OCI-LY7 (cell line): Measurements from ENCODE around the gene RRAD. TPM values are rescaled to one million over a fixed set of nuclear protein-coding genes. Genes with fewer than 3 reads are reported as not detected.

Experiments
- BruUV-seq: library from RNA; stranded (reverse); fragments of 400-500 nt; replicated peaks from 2 replicates; lab custom pipeline; 2021; lab: Mats Ljungman, UMichigan
- CTCF ChIA-PET: fragments of 300-600 bp; sonication (Branson Sonifier 250); formaldehyde crosslinking; loops from one replicate; lab custom pipeline; 2022; ENCODE audit warnings: antibody characterized with exemption; ENCODE audit not compliant: unreplicated experiment; lab: Charles Lee
- POLR2A ChIA-PET: fragments of 300-600 bp; sonication (Branson Sonifier 250); formaldehyde crosslinking; loops from one replicate; lab custom pipeline; 2022; ENCODE audit warnings: antibody characterized with exemption; lab: Charles Lee
- DNase-seq: peaks from one replicate; pipeline ENCODE4 v3.0.0-alpha.2; 2015; ENCODE audit warnings: low spot score
- H2AFZ ChIP-seq: fragments of 200-600 bp; sonication (generic), shearing (Covaris generic); 2 replicates; pipeline ENCODE4 v1.6.1; 2014; ENCODE audit warnings: mild to moderate bottlenecking, antibody characterized with exemption, low read length, moderate library complexity
- H3K27ac ChIP-seq: fragments of 200-600 bp; sonication (generic); 2 replicates; pipeline ENCODE4 v1.5.1; 2014; ENCODE audit warnings: mixed run types, low read depth, mild to moderate bottlenecking, moderate library complexity, low read length, inconsistent platforms; ENCODE audit not compliant: poor library complexity, severe bottlenecking
- H3K36me3 ChIP-seq: fragments of 200-600 bp; sonication (generic); 2 replicates; pipeline ENCODE4 v1.6.1; 2014; ENCODE audit warnings: mild to moderate bottlenecking, antibody characterized with exemption, low read length, moderate library complexity, mixed read lengths; ENCODE audit not compliant: insufficient read depth
- H3K4me1 ChIP-seq: fragments of 200-600 bp; sonication (generic); 2 replicates; pipeline ENCODE4 v1.5.1; 2014; ENCODE audit warnings: mild to moderate bottlenecking, low read length; ENCODE audit not compliant: insufficient read depth, poor library complexity, severe bottlenecking
- H3K4me2 ChIP-seq: fragments of 200-600 bp; sonication (generic); 2 replicates; pipeline ENCODE4 v1.6.1; 2014; ENCODE audit warnings: mild to moderate bottlenecking, low read length
- H3K4me3 ChIP-seq: fragments of 200-600 bp; sonication (generic); 2 replicates; pipeline ENCODE4 v1.5.1; 2014; ENCODE audit warnings: mild to moderate bottlenecking, low read depth, low read length; ENCODE audit not compliant: poor library complexity, severe bottlenecking
- H3K79me2 ChIP-seq: fragments of 200-600 bp; sonication (generic); 2 replicates; pipeline ENCODE4 v1.6.1; 2016; ENCODE audit warnings: low read depth, mild to moderate bottlenecking, low read length, moderate library complexity, mixed read lengths; ENCODE audit not compliant: insufficient read depth
- H3K9me2 ChIP-seq: fragments of 200-600 bp; sonication (generic); 2 replicates; pipeline ENCODE4 v1.6.1; 2016; ENCODE audit warnings: mild to moderate bottlenecking, low read length, mixed read lengths; ENCODE audit not compliant: insufficient read depth
- H3K9me3 ChIP-seq: fragments of 200-600 bp; sonication (generic); 2 replicates; pipeline ENCODE4 v1.6.1; 2014; ENCODE audit warnings: mild to moderate bottlenecking, mixed run types, low read length, mixed read lengths
- H4K20me1 ChIP-seq: fragments of 200-600 bp; sonication (generic); 2 replicates; pipeline ENCODE4 v1.6.1; 2014; ENCODE audit warnings: mild to moderate bottlenecking, antibody characterized with exemption, low read length, moderate library complexity, mixed read lengths; ENCODE audit not compliant: insufficient read depth
- CTCF ChIP-seq: fragments of 200-600 bp; sonication (generic); conservative IDR thresholded peaks from 2 replicates; pipeline ENCODE4 v1.5.1; 2014; ENCODE audit warnings: mild to moderate bottlenecking, antibody characterized with exemption, low read length, moderate library complexity, mixed read lengths
- EZH2phosphoT487 ChIP-seq: fragments of 200-600 bp; sonication (generic); IDR thresholded peaks from 2 replicates; pipeline ENCODE4 v1.6.1; 2018; ENCODE audit warnings: low read depth, borderline replicate concordance, mild to moderate bottlenecking, mixed run types, antibody characterized with exemption, low read length, moderate library complexity, mixed read lengths
- intact Hi-C: fragments of 100-400 bp; cut with micrococcal nuclease; formaldehyde crosslinking; loops from one replicate; pipeline ENCODE4 v1.10.0; 2022; ENCODE audit not compliant: unreplicated experiment
- total RNA-seq, 2 experiments: library from RNA; depleted of rRNA in 1 of 2; stranded (reverse); fragments of >200 nt in 1 of 2; shearing (Covaris generic) in 1 of 2; gene quantifications; 2 replicates each; pipeline ENCODE4 v1.2.3, GENCODE V29; 2014 to 2022

RRAD gene
- total RNA-seq, 2 experiments from 2014 or later, result 0.09 TPM; not detected in 1

- ChIA-PET POLR2A (no interaction called here), CTCF (interaction anchor here (0.7 to 1.3 kb wide), 2 partner anchors 9 to 12 kb away, joined by 3 read pairs; no protein-coding TSS in a partner anchor)
- Histone ChIP-seq H3K27ac (no peak overlapping the region), H3K4me3 (no peak overlapping the region), H2AFZ (no peak overlapping the region), H3K9me2 (no peaks in the 10 kb centered on the region), H3K36me3 (no peaks in the 10 kb centered on the region), H3K4me1 (no peaks in the 10 kb centered on the region), H4K20me1 (no peaks in the 10 kb centered on the region), H3K9me3 (no peaks in the 10 kb centered on the region), H3K79me2 (no peaks in the 10 kb centered on the region), H3K4me2 (no peak overlapping the region)
- BruUV-seq, result no TSS peak
- DNase-seq, result no peak
- intact Hi-C loops, result no loop called here
- TF ChIP-seq EZH2phosphoT487 (no peak), CTCF (no peak)
Measured at GRCh38 chr16:66919569-66920298, 5.6 kb downstream of the RRAD start.

DNA sequence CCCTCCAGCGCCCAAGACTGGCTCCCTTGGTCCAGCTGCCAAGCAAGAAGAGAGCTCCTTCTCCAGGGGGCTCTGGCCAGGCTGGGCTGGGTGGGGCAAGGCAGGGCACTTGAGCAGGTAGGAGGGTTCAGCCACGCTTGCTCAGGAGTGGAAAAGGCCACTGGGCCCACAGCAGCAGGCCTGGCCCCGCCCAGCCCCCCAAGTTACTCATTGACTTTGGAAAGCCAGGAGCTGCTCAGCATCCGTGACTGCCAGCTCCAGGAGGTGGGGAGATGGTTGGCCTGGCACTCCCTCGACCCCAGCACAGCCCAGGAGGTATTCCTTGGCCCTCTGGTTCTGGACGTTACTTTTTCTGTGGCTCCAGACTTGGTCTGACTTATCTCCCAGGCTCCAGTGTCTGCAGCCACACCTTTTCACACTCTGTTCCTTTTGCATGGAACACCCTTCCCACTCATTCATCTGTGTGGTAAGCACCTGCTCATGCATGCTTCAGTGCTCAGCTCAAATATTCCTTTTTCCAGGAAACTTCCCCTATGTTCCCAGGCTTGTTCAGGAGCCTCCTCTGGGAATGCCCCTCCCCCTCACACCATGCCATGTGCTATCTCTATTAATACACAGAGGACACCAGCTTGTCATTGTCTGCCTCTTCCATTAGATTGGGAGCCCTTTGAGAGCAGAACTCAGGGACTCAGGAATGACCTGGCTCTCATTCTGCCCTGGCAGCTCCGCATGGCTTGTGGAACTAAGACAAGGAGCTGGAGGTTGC lies 6.3 kb downstream of the RRAD start, which contains the start of gene CDH16:
CDH16 (minus strand) TSS at position 83 of the 766 bp plus-strand sequence. CDS start 820 bp downstream, outside the sequence.
- Histone ChIP-seq H3K9me2 (no peaks in the 10 kb centered on the region), H4K20me1 (no peaks in the 10 kb centered on the region), H3K36me3 (no peaks in the 10 kb centered on the region), H3K79me2 (no peaks in the 10 kb centered on the region), H3K4me2 (no peak within 1 kb of the TSS), H3K27ac (no peak within 1 kb of the TSS), H3K4me3 (no peak within 1 kb of the TSS), H2AFZ (no peak within 1 kb of the TSS), H3K9me3 (no peaks in the 10 kb centered on the region), H3K4me1 (no peaks in the 10 kb centered on the region)
- TF ChIP-seq CTCF (no peak), EZH2phosphoT487 (no peak)
- DNase-seq, result no peak
- intact Hi-C loops, result no loop called here
- BruUV-seq, result no TSS peak
- CTCF ChIA-PET, result interaction anchor here (0.7 to 1.3 kb wide), 2 partner anchors 10 to 11 kb away, joined by 3 read pairs; no protein-coding TSS in a partner anchor
- POLR2A ChIA-PET, result no interaction called here
